Glutamatergic neuron (in vitro differentiated cells): ENCODE results near the gene P2RX1. TPM values are rescaled to one million over a fixed set of nuclear protein-coding genes. Genes with fewer than 3 reads are reported as not detected.
A peak's percentile ranks its signal among the peaks of the same experiment; 100 is the strongest.

Source experiments
- DNase-seq: peaks from one replicate; pipeline ENCODE4 v3.0.0; 2022
- H3K27ac Mint-ChIP-seq: one replicate; pipeline ENCODE4 v1.8.0; 2020; ENCODE audit warnings: mild to moderate bottlenecking, mixed read lengths, inconsistent platforms; ENCODE audit not compliant: unreplicated experiment
- H3K27me3 Mint-ChIP-seq: one replicate; pipeline ENCODE4 v1.8.0; 2020; ENCODE audit warnings: mild to moderate bottlenecking, moderate library complexity, mixed read lengths, inconsistent platforms; ENCODE audit not compliant: unreplicated experiment
- H3K36me3 Mint-ChIP-seq: one replicate; pipeline ENCODE4 v1.8.0; 2020; ENCODE audit warnings: mild to moderate bottlenecking, mixed read lengths, inconsistent platforms; ENCODE audit not compliant: unreplicated experiment
- H3K4me1 Mint-ChIP-seq: one replicate; pipeline ENCODE4 v1.8.0; 2020; ENCODE audit warnings: mild to moderate bottlenecking, low read depth, mixed read lengths, inconsistent platforms; ENCODE audit not compliant: unreplicated experiment
- H3K4me3 Mint-ChIP-seq: one replicate; pipeline ENCODE4 v1.8.0; 2020; ENCODE audit warnings: mild to moderate bottlenecking, mixed read lengths, inconsistent platforms; ENCODE audit not compliant: unreplicated experiment
- H3K9me3 Mint-ChIP-seq: one replicate; pipeline ENCODE4 v1.8.0; 2020; ENCODE audit warnings: mild to moderate bottlenecking, moderate library complexity, mixed read lengths, inconsistent platforms; ENCODE audit not compliant: unreplicated experiment
- CTCF ChIP-seq: fragments of 200-600 bp; sonication (generic); IDR thresholded peaks from one replicate; pipeline ENCODE4 v1.5.0; 2021; ENCODE audit not compliant: partially characterized antibody, unreplicated experiment
- total RNA-seq: library from RNA; stranded (reverse); fragmentation: NEBNext Ultra II Directional; extraction: Animal tissue kit (Norgen Biotek cat#: 25700); gene quantifications from one replicate; pipeline ENCODE4 v1.2.1, GENCODE V29; 2021; ENCODE audit not compliant: unreplicated experiment

The P2RX1 gene
- total RNA-seq, 1 donor from 2014 or later, result 2.1 TPM

DNA sequence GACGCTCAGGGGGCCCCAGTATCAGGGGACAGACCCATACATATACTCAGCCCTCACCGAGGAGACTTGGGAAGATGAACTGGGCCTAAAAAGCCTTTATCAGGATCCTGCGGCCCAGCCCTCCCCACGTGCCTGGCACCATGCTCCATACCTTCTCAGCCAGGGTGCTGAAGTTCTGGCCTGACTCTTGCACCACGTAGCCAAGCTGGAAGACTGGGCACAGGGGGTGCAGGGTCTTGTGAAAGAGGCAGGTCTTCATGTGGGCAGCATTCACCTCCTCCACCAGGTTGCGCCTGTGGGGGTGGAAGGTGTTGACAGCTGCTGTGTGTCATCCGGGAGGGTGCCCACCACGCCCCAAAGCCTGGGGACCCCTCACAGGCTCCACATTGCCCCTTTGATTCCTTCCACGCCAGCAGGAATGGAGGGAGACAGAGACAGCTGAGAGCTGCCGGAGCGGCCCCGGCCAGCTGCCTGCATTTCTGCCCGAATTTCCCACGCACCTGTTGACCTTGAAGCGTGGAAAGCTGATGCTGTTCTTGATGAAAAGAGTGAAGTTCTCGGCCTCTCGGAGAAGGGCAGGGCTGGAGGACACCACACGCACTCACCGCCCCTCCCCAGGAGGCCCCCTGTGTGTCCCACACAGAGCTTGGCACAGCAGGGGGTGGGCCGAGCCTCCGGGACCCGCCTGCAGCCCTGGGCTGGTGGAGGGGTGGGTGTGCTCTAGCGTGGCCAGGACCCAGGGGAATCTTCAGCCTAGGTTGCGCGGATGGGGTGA is 13.0 kb downstream of the P2RX1 start:
- no peak for TF ChIP-seq CTCF
- Mint-ChIP-seq H3K27ac (peak overlapping the region; percentile 75), H3K36me3 (no peaks in the 10 kb centered on the region), H3K27me3 (peaks cover 6% of the 10 kb centered on the region), H3K4me1 (peaks cover 8% of the 10 kb centered on the region), H3K9me3 (peaks cover 13% of the 10 kb centered on the region), H3K4me3 (no peak overlapping the region)
- no peak for DNase-seq

DNA sequence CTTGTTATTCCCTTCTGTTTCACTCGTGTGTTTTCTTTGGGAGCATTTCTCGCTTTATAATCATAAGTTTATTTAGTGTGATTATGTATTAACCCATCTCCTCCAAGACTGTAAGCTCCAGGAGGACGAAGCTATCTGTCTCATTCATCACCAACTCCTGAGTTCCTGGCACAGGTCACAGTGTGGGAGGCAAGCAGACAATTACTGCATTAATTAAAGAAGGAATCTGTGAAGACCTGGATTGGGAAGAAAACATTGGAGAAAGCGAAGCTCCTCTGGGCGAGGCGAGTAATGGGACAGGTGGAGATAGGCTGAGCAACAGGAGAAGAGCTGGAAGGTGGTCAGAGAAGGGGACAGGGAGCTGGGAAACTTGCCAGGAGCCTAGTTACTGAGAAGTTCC is 15.6 kb downstream of the P2RX1 start:
- Mint-ChIP-seq H3K4me3 (no peak overlapping the region), H3K9me3 (peaks cover 12% of the 10 kb centered on the region), H3K4me1 (peaks cover 15% of the 10 kb centered on the region), H3K27me3 (peaks cover 2% of the 10 kb centered on the region), H3K27ac (no peak overlapping the region), H3K36me3 (no peaks in the 10 kb centered on the region)
- TF ChIP-seq CTCF, result no peak
- no peak for DNase-seq

DNA sequence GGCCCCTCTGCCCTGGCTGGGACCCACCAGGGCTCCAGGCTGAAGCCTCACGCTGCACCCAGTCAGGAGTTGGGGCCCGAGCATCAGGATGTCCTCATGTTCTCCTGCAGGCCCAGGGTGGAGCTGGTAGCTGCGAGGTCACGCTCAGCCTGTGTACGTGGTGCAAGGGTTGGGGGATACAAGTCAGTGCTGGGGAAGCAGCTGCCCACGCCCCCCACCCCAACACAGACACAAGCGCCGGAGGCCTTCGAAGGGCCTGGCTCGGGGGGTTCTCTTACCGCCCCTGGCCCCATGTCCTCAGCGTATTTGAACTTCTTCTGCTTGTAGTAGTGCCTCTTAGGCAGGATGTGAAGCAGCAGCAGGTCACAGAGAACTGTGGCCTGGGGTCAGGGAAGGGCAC is 18.5 kb downstream of the P2RX1 start:
- peaks cover 23% of the 10 kb centered on the region for H3K4me1 Mint-ChIP-seq
- H3K4me3 Mint-ChIP-seq, result no peak overlapping the region
- H3K27me3 Mint-ChIP-seq, result peaks cover 5% of the 10 kb centered on the region
- DNase-seq, result no peak
- no peak for TF ChIP-seq CTCF
- peaks cover 7% of the 10 kb centered on the region for H3K9me3 Mint-ChIP-seq
- H3K36me3 Mint-ChIP-seq, result no peaks in the 10 kb centered on the region
- H3K27ac Mint-ChIP-seq, result no peak overlapping the region

DNA sequence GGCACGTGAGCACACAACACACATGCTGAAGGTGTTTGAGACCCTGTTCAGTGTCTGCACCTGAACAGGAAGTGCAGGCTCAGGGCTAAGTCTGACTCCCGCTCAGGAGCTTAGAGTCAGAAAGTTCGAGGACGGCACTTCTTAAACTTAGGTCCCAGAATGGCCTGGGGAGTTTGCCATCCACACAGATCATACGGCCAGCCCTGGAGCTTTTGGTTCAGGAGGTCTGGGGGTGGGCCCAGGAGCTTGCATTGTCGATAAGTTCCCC is 19.4 kb downstream of the P2RX1 start:
- H3K27me3 Mint-ChIP-seq, result peaks cover 5% of the 10 kb centered on the region
- H3K4me1 Mint-ChIP-seq, result peaks cover 23% of the 10 kb centered on the region
- H3K9me3 Mint-ChIP-seq, result peaks cover 7% of the 10 kb centered on the region
- no peaks in the 10 kb centered on the region for H3K36me3 Mint-ChIP-seq
- no peak overlapping the region for H3K27ac Mint-ChIP-seq
- no peak for DNase-seq
- no peak overlapping the region for H3K4me3 Mint-ChIP-seq
- no peak for TF ChIP-seq CTCF

DNA sequence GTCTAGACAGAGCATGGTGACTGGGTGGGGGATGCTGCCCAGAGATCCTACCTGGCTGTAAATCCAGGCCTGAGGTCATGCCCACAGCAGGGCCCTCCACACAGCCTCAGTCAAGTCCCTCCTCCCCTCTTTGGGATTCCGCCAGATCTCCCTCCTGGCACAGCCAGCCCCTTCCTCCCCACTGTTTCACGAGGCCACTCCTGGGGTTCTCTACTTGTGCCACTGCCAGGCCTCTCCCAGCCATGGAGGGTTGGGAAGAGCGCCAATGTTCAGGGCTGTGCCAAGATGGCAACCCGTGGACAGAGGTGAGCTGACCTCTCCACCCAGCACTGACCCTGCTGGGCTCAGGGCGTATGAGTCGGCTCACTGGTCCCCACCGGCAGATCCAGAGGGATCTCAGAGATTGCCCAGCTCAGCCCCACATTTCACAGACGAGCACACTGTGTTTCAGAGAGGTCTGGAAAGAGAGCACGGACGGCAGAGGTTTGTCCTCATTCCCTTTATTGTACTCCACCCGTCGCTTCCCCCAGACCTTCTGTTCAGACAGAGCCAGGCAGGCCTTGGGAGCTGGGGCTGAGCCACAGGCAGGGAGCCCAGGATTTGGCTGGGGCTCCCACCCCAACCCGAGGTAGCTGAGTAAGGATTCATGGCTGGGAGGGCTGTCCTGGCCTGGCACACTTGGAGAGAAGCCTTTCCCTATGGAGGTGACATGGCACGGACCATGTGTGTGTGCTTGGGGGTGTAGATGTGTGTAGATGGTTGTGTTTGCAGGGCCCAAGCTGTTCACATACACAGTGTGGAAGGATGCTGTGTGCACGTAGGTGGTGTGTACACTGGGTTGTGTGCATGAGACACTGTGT is 19.9 kb downstream of the P2RX1 start:
- peaks cover 10% of the 10 kb centered on the region for H3K27me3 Mint-ChIP-seq
- TF ChIP-seq CTCF, result no peak
- H3K4me3 Mint-ChIP-seq, result no peak overlapping the region
- H3K27ac Mint-ChIP-seq, result no peak overlapping the region
- no peaks in the 10 kb centered on the region for H3K36me3 Mint-ChIP-seq
- no peak for DNase-seq
- peaks cover 26% of the 10 kb centered on the region for H3K4me1 Mint-ChIP-seq
- peaks cover 10% of the 10 kb centered on the region for H3K9me3 Mint-ChIP-seq
